Endometrial microvascular endothelial cells (primary cell): Measurements from ENCODE around the gene TUBB4B. TPM values are rescaled to one million over a fixed set of nuclear protein-coding genes. Genes with fewer than 3 reads are reported as not detected.
"Not testable (repeated sequence)": the region's sequence is repeated elsewhere in the genome, so short reads cannot be mapped to it uniquely, and the experiment has no call there.

ENCODE experiments used
- in situ Hi-C: cut with HindIII; loops from 2 replicates; pipeline ENCODE4 v1.10.0; 2017; ENCODE audit warnings: low sequenced_read_pairs, low pct_unique_long_range_greater_than_20kb; ENCODE audit errors: inconsistent ontology term
- total RNA-seq: library from RNA; depleted of rRNA; stranded (reverse); fragments of >200 nt; gene quantifications from one replicate; pipeline ENCODE4 v1.2.3, GENCODE V29; 2015; ENCODE audit errors: inconsistent ontology term

Gene TUBB4B
- total RNA-seq, 1 donor from 2014 or later, result 1,061 TPM

DNA sequence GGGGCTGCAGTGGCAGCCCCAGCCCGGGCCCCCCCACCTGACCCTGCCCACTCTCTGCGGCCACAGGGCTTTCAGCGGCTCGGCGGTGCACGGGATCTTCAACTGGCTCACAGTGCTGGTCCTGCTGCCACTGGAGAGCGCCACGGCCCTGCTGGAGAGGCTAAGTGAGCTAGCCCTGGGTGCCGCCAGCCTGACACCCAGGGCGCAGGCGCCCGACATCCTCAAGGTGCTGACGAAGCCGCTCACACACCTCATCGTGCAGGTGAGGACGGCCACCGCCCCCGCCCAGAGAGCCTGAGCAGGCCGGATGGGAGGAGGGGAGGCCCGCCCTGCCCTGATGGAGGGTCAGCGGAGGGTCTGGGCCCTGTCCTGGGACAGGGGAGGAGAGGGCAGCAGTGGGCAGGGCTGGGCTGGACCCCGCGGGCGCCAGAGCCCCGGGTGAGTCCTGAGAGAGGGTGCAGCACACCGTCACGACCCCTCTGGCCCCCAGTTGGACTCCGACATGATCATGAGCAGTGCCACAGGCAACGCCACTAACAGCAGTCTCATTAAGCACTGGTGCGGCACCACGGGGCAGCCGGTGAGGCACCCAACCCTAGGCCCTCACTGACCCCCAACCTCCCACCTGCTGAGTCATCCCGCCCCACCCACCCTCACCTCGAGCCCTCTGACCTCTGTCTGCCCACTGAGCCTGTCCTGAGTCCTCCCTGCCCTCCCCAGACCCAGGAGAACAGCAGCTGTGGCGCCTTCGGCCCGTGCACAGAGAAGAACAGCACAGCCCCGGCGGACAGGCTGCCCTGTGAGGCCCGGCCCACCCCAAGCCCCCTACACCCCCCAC is 7.7 kb upstream of the TUBB4B start:
- in situ Hi-C loops, result no loop called here

- in situ Hi-C loops, result no loop called here
Observed at GRCh38 chr9:137234055-137234697, 6.9 kb upstream of the TUBB4B start.

DNA sequence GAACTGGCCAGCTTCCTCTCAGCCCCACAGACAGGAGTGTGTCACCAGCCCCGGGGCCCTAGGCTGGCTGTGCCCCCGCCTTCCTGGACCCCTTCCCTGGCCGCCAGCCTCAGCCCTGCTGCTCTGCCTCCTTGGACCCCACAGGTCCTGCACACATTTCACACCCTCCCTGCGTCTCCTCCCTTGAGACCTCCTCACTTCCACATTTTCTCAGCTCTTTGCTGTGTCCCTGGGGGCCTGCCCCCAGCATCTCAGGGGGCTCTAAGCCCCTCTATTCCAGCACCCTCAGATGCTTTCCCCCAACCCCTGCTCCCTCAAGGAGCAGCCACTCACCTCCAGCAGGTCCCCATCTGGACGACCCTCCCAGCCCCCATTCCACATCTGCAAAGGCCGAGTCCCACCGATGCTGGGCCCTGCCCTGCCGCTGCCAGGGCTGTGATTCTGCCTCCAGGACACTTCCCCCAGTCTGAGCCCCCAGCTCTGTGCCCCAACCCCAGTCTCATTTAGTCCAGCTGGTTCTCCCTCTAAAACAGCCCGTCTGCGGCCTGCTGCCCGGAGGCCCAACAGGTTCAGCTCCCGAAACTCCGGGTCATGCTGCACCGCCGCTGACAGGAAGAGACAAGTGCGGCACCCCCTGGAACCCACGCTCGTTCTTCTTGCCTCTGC is 6.2 kb upstream of the TUBB4B start:
- in situ Hi-C loops, result no loop called here

DNA sequence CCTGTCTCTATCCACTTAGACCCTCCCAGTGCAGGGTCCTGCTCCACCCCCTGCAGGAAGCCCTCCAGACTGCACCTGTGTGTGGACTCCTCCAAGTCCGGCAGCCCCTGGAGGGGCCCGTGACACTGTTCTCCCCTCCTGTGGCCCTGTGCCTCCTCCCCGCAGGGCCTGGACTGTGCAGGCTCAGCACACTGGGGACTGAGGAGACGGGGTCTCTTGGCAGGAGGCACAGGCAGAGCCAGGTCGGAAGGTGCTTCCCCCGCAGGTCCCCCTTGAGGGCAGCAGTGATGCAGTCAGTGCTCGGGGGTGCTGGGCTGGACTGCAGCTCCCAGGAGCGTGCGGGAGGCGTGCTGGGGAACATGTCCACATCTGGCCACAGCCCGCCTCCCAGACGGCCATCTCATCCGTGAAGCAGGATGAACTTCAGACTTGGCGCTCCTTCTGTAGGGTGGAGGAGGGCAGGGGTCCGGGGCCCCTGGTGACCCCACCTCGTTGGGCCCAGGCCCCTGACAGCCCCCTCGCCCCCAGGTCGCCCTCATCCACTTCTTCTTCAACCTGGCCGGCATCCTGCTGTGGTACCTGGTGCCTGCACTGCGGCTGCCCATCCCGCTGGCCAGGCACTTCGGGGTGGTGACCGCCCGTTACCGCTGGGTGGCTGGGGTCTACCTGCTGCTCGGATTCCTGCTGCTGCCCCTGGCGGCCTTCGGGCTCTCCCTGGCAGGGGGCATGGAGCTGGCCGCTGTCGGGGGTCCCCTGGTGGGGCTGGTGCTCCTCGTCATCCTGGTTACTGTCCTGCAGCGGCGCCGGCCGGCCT is 5.5 kb upstream of the TUBB4B start:
- in situ Hi-C loops, result no loop called here

- in situ Hi-C loops, result no loop called here
Observed at GRCh38 chr9:137236238-137236935, 4.7 kb upstream of the TUBB4B start.

DNA sequence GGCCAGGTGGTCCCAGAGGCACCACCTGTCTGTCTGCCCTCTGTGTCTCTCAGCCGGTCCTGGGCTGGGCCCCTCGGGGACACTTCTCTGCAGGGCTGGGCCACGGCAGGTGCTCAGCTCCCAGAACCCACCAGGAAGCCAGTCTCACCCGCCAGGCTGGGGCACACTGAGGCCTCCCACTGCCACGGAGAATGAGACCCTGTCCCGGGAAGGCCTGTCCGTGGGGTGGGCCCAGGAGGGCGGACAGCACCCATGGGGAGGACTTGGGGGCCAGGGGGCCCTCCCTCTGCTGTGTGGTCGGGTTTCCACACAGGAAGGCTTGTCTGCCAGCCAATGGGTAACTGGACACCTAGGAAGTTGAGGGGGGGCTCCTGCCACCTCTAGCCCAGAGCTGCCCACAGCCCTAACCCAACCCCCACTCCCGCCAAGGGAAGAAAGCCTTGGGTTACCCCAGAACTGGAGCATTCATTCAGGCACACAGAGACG is 4.1 kb upstream of the TUBB4B start:
- in situ Hi-C loops, result no loop called here

DNA sequence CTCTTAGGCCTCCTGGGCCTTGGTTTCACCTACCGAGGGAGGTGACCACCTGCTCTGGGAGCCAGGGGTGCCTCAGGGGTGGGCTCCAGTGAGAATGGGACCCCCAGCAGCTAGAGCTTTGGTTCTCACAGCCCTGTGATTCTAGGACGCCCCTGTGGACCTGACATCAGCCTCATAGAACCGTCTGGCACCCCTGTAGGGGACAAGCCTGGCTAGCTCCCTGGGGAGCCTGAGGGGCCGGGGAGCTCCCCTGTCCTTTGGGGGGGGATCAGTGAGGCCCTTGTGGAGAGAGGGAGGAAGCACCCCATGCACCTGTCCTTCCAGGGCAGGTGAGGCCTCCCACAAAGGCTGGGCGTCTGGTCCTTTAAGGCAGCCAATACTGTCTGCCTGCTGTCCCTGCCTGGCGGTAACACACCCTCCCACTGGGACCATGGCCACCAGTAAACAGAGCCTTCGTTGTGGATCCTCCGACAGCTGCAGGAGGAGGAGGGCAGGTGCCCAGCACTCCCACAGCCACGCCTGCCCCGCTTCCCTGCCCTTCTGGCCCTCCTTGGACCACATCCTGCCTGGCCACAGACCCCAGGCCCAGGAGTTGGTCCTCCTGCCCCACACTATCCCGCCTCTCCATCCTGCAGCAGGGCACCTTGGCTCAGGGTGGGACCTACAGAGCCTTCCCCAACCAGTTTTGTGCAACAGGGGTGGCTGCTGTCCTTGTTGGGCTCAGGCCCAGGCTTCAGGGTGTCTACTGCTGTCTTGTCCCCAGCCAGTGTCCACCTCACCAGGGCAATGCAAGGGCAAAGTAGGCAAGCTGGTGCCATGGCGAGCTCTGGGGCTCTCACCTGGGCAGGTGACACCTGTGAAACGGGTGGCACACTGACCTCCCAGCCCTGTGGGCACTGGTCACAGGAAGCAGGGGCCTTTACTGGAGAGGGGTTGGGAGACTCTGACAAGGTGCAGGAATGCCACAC is 3.0 kb upstream of the TUBB4B start:
- in situ Hi-C loops, result no loop called here

GRCh38 chr9:137239541-137240200 is 1.4 kb upstream of the TUBB4B start:
- in situ Hi-C loops, result not testable (repeated sequence)

DNA sequence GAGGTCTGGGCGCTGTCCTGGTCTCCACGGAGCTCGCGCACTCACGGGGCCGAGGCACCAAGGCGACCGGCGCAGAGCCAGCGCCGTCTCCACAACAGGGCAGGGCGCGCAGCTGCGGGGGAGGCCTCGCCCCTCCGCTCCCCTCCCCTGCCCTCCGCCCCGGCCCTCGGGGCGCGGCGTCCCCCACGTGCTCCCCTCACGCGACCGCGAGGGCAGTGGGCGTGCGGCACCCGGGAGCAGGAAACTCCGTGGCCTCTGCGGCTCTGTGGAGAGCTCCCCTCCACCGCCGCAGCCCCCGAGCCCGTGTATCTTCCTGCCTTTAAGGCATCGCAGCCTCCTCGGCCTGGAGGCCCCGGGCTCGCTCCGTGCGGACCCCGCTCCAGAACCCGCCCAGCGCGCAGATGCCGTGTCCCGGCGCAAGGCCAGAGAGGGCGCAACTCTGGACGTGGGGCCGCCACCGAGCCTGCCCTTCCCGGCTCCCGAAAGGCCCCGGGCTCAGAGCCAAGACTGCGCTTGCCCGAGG is 708 bp upstream of the TUBB4B start:
- in situ Hi-C loops, result no loop called here

DNA sequence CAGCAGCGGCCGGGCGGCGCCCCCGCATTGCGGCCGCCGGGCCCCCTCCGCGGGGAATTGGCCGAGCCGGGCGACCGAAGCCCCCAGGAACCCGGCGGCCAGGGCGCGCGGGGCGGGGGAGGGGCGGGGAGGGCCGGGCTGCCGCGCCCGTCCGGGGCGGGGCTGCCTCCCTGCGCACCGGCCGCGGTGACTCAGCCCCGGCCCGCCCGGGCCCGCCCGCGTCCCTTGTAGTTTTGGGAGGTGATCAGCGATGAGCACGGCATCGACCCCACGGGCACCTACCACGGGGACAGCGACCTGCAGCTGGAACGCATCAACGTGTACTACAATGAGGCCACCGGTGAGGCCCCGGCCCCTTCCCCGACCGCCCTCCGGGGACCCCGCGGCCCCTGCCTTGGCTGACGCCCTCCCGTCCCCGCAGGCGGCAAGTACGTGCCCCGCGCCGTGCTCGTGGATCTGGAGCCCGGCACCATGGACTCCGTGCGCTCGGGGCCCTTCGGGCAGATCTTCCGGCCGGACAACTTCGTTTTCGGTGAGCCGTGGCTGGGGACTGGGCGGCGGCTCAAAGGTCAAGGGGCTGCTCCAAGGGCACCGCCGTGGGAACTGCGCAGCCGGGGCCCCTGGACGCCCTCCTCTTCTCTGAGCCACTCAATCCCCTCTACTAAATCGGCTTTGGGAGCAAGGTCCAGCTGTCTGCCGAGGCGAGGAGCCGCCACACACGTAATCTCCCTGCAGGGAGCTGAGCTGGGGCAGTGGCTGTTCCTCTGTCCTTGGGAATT is 592 bp downstream of the TUBB4B start:
- in situ Hi-C loops, result no loop called here

DNA sequence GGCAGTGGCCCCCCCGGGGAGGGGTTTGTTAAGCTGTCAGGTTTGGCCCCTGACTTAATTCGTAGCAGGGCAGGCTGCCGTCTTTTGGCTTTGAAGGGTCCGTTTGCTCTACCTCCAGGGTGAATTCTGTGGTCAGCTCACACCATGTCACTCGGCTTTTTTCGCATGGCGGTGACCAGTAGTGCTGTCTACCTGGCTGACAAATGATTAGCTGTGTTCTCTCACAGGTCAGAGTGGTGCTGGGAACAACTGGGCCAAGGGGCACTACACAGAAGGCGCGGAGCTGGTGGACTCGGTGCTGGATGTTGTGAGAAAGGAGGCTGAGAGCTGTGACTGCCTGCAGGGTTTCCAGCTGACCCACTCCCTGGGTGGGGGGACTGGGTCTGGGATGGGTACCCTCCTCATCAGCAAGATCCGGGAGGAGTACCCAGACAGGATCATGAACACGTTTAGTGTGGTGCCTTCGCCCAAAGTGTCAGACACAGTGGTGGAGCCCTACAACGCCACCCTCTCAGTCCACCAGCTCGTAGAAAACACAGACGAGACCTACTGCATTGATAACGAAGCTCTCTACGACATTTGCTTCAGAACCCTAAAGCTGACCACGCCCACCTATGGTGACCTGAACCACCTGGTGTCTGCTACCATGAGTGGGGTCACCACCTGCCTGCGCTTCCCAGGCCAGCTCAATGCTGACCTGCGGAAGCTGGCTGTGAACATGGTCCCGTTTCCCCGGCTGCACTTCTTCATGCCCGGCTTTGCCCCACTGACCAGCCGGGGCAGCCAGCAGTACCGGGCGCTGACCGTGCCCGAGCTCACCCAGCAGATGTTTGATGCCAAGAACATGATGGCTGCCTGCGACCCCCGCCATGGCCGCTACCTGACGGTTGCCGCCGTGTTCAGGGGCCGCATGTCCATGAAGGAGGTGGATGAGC is 1.4 kb downstream of the TUBB4B start:
- in situ Hi-C loops, result no loop called here

DNA sequence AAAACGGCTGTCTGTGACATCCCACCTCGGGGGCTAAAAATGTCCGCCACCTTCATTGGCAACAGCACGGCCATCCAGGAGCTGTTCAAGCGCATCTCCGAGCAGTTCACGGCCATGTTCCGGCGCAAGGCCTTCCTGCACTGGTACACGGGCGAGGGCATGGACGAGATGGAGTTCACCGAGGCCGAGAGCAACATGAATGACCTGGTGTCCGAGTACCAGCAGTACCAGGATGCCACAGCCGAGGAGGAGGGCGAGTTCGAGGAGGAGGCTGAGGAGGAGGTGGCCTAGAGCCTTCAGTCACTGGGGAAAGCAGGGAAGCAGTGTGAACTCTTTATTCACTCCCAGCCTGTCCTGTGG is 2.2 kb downstream of the TUBB4B start:
- in situ Hi-C loops, result not testable (repeated sequence)

- in situ Hi-C loops, result no loop called here
Observed at GRCh38 chr9:137243626-137244485, 2.8 kb downstream of the TUBB4B start.
